NCI-H526 (cell line): Measurements from ENCODE around the gene ERICH6.
"Not testable (repeated sequence)": the region's sequence is repeated elsewhere in the genome, so short reads cannot be mapped to it uniquely, and the experiment has no call there.

ENCODE experiments used
- DNase-seq, 2 experiments: peaks; one replicate each; lab custom pipeline; 2025; lab: John Stamatoyannopoulos, UW

The ERICH6 gene

GRCh38 chr3:150681057-150681456, 22.7 kb downstream of the ERICH6 start:
- peak; percentile 70 to 78 for DNase-seq

GRCh38 chr3:150680562-150680961, 23.2 kb downstream of the ERICH6 start:
- no peak for DNase-seq

GRCh38 chr3:150675587-150675986, 28.1 kb downstream of the ERICH6 start:
- no peak for DNase-seq

- DNase-seq: no peak
Measured at GRCh38 chr3:150673966-150674365, 29.8 kb downstream of the ERICH6 start.

GRCh38 chr3:150666167-150666566, 37.6 kb downstream of the ERICH6 start:
- DNase-seq: no peak

- DNase-seq: no peak
Measured at GRCh38 chr3:150663461-150663860, 40.3 kb downstream of the ERICH6 start.

- no peak for DNase-seq
Measured at GRCh38 chr3:150662410-150663200, 41.1 kb downstream of the ERICH6 start.

GRCh38 chr3:150656316-150656715, 47.4 kb downstream of the ERICH6 start:
- DNase-seq: no peak

GRCh38 chr3:150653110-150653561, 50.6 kb downstream of the ERICH6 start:
- DNase-seq: no peak

- DNase-seq: no peak
Measured at GRCh38 chr3:150640256-150640655, 63.5 kb downstream of the ERICH6 start.

GRCh38 chr3:150639262-150639661, 64.5 kb downstream of the ERICH6 start:
- no peak for DNase-seq

- no peak for DNase-seq
Measured at GRCh38 chr3:150636258-150636657, 67.5 kb downstream of the ERICH6 start.

- no peak for DNase-seq
Measured at GRCh38 chr3:150635526-150635925, 68.2 kb downstream of the ERICH6 start.

- DNase-seq: no peak
Measured at GRCh38 chr3:150635076-150635475, 68.6 kb downstream of the ERICH6 start.

GRCh38 chr3:150631515-150632221, 72.1 kb downstream of the ERICH6 start:
- DNase-seq: no peak

- no peak for DNase-seq
Measured at GRCh38 chr3:150627557-150627956, 76.2 kb downstream of the ERICH6 start.

GRCh38 chr3:150626148-150626930, 77.4 kb downstream of the ERICH6 start:
- no peak for DNase-seq

- DNase-seq: no peak
Measured at GRCh38 chr3:150623945-150624344, 79.8 kb downstream of the ERICH6 start.

- DNase-seq: not testable (repeated sequence)
Measured at GRCh38 chr3:150622955-150623354, 80.8 kb downstream of the ERICH6 start.

GRCh38 chr3:150620002-150620689, 83.6 kb downstream of the ERICH6 start:
- DNase-seq: no peak

- no peak for DNase-seq
Measured at GRCh38 chr3:150613709-150614480, 89.8 kb downstream of the ERICH6 start.
